ENCODE results near the gene ZNF320. TPM values are rescaled to one million over a fixed set of nuclear protein-coding genes. Genes with fewer than 3 reads are reported as not detected.
A peak's percentile ranks its signal among the peaks of the same experiment; 100 is the strongest.

Gene ZNF320
- total and polyA plus RNA-seq, 9 of the 15 experiments (the other 6 are each of a cell fraction or from before 2014, with no cell fraction given), result 5.4 to 25.6 (median 11.7) TPM

GRCh38 chr19:52942386-52943133 is 45.1 kb upstream of the ZNF320 start (continued):
- TF ChIP-seq JUND (IDR thresholded peaks at IDR 0.05; ENCODE audit: borderline replicate concordance, low read depth, low read length) (peak; percentile 71), JUND (tag; IDR thresholded peaks at IDR 0.05; ENCODE audit: borderline replicate concordance, low read depth, low read length) (peak; percentile 54; the same call in 2 of the 3 replicates), ELK1 (CRISPR knock-in tag; IDR thresholded peaks at IDR 0.05) (no peak), IRF2 (CRISPR knock-in tag; IDR thresholded peaks at IDR 0.05) (no peak), RBBP5 (IDR thresholded peaks at IDR 0.05; ENCODE audit: borderline replicate concordance, insufficient read depth, low read length, poor library complexity, severe bottlenecking) (no peak), HBP1 (CRISPR knock-in tag; IDR thresholded peaks at IDR 0.05) (no peak), POLR2AphosphoS2 (IDR thresholded peaks at IDR 0.05; ENCODE audit: low read length) (no peak), NFRKB (IDR thresholded peaks at IDR 0.05; ENCODE audit: low read depth) (no peak), CCNT2 (IDR thresholded peaks at IDR 0.05; ENCODE audit: borderline replicate concordance, extremely low read depth, insufficient read length, low read depth, low read length) (no peak), HNRNPLL (IDR thresholded peaks at IDR 0.05; ENCODE audit: low read depth, low read length, poor library complexity, severe bottlenecking) (no peak), KLF1 (tag; IDR thresholded peaks at IDR 0.05) (no peak), RFX1 (IDR thresholded peaks at IDR 0.05) (no peak), MAFG (tag; conservative IDR thresholded peaks at IDR 0.05) (no peak), CBFA2T3 (IDR thresholded peaks at IDR 0.05) (no peak), DPF2 (IDR thresholded peaks at IDR 0.05) (0 out of 2 replicates have a peak, but pooled peaks have one; percentile 18), SMARCC2 (IDR thresholded peaks at IDR 0.05; ENCODE audit: low read depth) (no peak), ZSCAN32 (CRISPR knock-in tag; IDR thresholded peaks at IDR 0.05) (no peak), PTBP1 (IDR thresholded peaks at IDR 0.05; ENCODE audit: low read depth, low read length) (no peak), TAF15 (IDR thresholded peaks at IDR 0.05; ENCODE audit: low read depth, low read length) (no peak), ZNF75A (CRISPR knock-in tag; IDR thresholded peaks at IDR 0.05) (no peak), ZNF277 (CRISPR knock-in tag; IDR thresholded peaks at IDR 0.05; ENCODE audit: borderline replicate concordance) (no peak), MYNN (IDR thresholded peaks at IDR 0.05) (no peak), MYNN (CRISPR knock-in tag; IDR thresholded peaks at IDR 0.05) (no peak), ESRRB (CRISPR knock-in tag; IDR thresholded peaks at IDR 0.05; ENCODE audit: borderline replicate concordance) (no peak)

All from K562 (cell line).